Right renal pelvis (tissue), 4 donors: ENCODE results near the gene ENO1. TPM values are rescaled to one million over a fixed set of nuclear protein-coding genes. Genes with fewer than 3 reads are reported as not detected.
A peak's percentile ranks its signal among the peaks of the same experiment; 100 is the strongest.
"Not testable (repeated sequence)": the region's sequence is repeated elsewhere in the genome, so short reads cannot be mapped to it uniquely, and the experiment has no call there.

Experiments
- DNase-seq, 4 donors: peaks; one replicate each; pipeline ENCODE4 v3.0.0-alpha.2; 2013; ENCODE audit warnings: low read depth in 4 of 4, low spot score in 3 of 4, missing footprints in 1 of 4
- polyA plus RNA-seq, 4 donors: library from polyadenylated mRNA; unstranded; fragments of 120-200 nt; gene quantifications; one replicate each; pipeline ENCODE4 v1.2.1, GENCODE V29; 2013; ENCODE audit not compliant: insufficient read length in 4 of 4

The ENO1 gene
- polyA plus RNA-seq: 100 to 1,000 TPM; 831 to 985 (median 881) TPM

DNA sequence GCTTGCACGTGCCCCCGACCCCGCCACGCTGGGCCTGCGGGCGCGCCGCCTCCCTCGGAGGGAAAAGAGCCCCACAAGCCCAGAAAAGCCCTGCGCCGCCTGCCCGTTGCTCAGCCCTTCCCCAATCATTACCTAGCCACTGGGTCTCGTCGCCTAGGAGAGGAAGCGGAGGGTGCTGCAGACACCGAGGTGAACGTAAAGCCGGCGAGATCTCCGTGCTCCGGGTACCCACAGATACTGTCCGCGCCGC lies at the start of gene ENO1:
Gene ENO1 (minus strand): TSS at position 239 of the 250 bp plus-strand sequence. CDS start 3,778 bp downstream, outside the sequence.
- no peak for DNase-seq

DNA sequence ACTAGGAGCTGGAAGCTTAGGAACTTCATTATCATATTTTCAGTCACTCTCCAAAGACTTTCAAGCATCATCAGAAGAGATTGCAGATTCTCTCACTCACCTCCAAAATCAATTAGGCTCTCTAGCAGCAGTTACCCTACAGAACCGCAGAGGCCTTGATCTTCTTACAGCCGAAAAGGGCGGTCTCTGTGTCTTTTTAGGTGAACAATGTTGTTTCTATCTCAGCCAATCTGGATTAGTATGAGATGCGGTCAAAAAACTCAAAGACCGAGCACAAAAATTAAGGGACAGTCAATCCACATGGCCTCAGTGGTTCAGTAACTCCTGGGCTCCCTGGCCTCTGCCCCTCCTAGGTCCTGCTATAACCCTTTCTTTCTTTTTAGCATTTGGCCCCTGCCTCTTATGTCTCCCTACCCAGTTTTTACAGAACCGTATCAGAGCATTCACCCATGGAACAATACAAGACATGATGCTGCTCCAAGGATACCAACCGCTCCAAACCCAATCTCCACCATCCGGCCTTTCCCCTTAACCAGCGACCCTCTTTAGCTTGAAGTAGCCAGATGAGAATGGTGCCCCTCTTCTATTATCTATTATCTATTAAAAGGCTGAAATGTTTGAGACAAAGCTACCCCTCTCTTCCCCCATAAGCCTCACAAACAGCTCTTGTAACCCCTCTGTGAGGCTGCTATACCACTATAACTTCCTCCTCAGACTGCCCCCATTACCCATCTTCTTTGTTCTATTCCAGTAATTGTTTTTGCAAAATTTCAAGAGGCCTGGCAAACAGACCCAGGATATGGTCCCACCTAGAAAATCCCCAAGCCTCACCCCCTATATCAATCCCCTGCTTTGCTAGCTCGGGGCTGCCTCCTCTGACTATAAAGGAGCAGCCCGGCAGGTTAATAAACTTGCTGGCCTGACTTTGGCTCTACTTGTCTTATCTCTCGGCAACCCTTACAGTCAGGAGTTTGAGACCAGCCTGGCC lies 48.5 kb upstream of the ENO1 start:
- no peak for DNase-seq

DNA sequence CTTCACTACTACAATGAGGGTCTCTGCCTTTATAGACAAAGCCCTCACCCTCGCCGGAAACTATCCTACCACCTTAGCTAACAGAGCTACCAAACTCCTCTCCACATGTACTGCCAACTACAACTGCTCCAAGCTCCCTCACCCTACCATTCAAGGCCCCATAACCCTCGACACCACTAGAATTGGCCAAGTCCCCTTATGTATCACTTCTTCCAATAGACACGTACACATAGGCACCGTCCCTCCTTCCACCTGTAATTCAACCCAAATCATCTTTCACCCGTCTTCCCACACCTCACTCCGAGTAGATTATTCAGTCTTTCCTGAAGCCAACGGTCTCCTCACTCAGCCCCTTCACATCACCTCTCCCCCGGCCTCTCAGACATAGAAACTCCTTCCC lies 47.5 kb upstream of the ENO1 start:
- DNase-seq: no peak

DNA sequence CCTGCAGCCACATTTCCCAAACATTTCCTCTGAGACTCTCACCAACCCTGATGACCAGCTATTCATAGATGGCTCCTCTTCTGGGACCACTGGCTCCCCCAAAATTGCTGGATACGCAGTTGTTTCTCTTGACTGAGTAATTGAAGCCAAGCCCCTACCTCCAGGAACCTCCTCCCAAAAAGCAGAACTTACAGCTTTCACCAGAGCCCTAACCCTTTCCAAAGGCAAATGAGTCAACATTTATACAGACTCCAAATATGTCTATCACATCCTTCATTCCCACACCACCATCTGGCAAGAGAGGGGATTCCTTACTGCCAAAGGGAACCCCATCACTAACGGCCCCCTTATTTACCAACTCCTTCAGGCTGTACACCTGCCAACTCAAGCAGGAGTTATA lies 46.9 kb upstream of the ENO1 start:
- DNase-seq: no peak

DNA sequence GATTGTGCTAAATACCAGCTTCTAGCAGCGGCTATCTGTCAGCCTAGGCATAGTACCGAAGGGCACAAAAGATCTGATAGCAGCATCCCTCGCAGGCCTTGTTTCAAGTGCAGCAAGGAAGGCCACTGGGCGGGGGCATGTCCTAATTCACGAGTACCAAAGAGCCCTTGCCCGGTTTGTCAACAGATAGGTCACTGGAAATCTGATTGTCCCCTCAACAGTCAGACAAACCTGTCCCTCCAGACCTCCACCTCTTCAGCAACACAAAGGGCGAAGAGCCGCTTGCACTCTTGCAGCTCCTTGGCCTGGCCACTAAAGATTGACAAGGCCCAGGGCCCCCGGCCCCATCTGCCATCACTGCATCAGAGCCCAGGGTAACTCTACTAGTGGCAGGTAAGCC lies 44.5 kb upstream of the ENO1 start:
- no peak for DNase-seq

DNA sequence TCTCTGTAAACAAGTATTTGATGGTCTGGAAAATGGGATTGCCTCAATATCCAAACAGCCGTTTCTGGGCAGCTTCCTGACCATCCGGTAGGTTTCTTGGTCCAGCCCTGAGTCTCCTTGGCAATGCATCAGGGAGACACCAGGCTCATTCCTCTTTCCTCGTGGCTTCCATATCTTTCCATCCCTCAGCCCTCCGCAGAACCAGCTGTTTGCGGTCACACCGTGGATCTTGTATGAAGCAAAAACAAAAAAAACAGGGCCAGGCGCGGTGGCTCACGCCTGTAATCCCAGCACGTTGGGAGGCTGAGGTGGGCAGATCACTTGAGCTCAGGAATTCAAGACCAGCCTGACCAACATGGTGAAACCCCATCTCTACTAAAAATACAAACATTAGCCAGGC lies 39.0 kb upstream of the ENO1 start:
- DNase-seq: not testable (repeated sequence)

DNA sequence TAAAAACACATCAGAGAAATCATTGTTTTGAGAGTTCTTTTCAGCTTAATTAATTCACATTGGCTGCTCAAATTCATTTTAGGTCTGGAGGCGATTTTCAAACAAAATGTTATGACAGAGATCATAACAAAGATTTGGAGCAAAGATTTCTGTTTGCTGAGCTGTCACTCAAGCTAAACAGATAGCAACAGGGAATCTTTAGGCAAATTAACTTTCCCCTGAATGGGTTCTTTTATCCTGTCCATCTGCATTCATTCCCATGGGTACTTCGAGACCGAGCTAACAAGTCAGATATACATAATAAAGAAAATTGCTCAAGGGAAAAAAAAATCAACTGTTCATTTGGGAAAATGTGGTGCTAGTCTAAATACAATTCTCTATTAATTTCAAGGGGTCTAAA lies 37.0 kb upstream of the ENO1 start:
- no peak for DNase-seq

DNA sequence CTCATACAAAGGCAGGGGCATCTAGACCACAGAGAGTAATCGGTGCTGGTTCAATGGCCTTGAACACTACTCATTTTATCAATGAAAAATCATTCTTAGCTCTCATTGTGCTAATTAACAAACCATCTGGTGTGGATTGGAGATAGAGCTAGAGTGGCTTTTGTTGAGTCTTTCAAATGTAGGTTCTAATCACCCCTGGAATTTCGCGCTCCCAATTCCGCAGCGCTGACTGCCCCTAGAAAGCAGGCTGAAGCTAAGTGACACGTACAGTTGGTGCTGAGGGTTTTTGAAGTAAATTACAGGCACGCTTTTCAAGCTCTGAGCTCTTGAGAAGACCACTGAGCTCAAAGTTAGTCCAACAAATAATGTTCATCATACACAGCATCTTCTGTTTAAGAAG lies 36.0 kb upstream of the ENO1 start:
- no peak for DNase-seq

DNA sequence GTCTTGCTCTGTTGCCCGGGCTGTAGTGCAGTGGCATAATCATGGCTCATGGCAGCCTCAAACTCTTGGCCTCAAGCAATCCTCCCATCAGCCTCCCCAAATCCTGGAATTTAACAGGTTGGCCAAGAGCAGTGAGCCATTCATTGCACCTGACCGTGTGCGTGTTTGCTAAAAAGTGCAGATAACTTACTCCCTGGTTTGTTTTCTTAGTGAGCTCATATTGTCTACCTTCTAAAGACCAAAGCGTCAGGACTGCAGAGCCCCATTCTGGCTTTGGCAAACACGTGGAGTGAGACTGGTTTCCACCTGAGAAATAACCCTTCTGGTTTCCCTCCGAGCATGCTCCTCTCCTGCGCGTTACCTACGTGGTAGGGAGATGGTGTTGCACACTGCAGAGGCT lies 35.0 kb upstream of the ENO1 start:
- DNase-seq: no peak

DNA sequence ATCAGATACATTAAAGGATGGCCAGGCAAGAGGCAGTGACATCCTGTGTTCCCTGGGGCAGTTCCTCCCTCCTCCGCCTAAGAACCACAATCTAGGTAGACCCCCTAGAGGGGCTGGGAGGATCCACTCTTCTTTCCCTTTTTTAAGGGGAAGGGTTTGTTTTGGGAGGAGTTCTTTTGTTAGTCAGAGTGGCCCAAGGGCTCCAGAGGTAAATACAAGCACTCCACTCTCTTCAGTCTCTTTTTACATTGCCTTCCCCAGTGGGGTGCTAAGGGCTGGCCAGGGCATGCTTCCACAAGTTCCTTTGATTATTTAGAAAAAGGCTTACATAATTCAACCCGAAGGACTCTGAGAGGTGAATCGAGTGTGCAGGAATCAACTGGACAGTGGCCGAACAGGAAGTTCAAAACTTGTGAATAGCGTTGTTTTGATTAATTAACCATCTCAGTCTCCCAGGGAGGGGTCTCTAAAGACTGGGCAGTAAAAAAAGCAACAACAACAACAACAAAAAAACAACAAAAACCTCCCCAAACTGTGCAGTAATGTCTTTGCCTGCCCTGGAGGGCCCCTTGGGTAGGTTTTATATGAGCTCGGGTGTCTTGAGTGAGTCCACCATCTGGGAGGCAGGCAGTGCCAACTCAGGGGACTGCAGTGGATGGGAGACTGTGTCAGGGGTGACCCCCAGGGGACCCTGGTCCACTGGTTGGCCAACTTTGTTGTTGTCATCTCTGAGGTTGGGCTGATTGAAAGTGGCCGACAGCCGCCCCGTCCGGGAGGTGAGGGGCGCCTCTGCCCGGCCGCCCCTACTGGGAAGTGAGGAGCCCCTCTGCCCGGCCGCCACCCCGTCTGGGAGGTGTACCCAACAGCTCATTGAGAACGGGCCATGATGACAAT lies 33.2 kb upstream of the ENO1 start:
- DNase-seq: no peak

DNA sequence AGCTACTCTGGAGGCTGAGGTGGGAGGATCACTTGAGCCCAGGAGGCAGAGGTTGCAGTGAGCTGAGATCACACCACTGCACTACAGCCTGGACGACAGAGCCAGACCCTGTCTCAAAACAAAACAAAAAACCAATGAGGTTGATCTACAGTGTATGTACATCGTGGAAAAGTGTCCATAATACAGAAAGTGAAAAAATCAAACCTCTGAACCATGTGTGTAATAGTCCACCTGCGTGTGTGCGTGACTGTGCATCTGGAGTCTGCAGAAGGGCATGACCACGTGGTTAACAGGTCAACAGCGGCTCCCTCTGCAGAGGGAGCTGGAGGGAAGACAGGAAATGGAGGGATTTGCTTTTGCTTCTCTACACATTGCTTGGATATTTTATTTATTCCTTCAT lies 32.4 kb upstream of the ENO1 start:
- DNase-seq: no peak

DNA sequence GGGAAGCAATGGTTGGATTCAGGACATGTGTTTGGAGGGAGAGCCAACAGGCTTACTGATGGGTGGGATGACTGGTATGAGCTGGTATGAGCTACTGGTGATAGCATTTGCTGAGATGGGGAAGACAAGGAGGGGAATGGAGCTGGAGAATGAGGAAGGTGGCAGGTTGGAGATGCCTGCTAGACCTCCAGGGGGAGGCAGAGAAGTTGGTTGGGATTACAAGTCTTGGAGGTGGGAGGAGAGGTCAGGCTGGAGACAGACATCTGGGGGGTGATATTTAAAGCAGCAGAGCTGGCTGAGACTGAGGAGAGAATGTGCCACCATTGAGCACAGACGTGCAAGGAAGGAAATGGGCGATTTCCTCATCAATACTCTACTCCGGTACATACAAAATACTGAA lies 31.8 kb upstream of the ENO1 start:
- DNase-seq: no peak

DNA sequence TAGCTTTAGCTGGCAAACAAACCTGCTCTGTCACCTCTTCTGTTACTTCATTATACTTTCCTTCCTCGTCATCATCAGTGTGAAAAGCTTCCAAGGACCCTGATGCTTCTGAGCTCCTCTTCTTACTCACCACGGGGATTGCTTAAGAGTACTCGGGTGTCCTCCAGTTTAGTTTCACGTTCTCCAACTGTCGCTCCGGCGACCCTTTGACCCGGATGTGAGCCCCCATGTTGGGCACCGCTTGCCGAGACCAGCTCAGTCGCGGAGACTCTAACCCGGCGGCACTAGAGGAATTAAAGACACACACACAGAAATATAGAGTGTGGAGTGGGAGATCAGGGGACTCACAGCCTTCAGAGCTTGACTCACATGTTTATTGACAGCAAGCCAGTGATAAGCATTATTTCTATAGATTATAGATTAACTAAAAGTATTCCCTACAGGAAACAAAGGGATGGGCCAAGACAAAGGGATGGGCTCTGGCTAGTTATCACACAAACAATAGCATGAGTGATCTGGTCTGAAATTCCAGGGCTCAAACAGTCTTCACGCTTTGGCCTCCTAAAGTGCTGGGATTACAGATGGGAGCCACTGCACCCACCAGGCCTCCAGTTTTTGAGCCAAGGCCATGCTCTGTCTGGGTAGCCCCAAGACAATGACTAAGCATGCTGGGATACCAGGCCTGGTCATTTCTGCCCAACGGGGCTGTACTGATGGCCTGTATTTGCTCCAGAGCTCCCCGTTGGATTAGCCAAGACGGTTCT lies 30.1 kb upstream of the ENO1 start:
- DNase-seq: no peak

DNA sequence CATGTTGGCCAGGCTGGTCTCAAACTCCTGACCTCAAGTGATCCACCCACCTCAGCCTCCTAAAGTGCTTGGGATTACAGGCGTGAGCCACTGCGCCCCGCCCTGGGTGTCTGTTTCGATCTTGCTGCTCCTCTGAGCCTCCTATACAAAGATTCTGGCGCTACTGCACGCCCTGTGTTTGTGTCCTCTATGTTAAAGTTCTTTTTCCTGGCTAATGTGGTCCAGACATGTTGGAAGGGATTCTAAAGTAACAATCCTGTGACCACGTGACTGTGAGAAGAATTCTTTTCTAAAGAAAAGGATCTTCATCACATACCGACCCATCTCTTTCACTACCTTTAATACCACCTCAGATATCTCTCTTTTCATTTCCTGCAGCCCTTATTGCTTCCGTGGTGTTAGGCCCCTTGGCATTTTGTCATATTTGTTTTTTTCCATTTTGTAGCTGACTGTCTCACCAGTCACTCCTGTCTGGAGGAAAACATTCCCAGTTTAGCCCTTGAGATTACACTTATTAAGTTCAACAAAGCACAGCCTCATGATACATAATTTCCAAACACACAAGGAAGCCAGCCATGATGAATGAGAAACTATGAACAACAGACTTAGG lies 27.2 kb upstream of the ENO1 start:
- no peak for DNase-seq

DNA sequence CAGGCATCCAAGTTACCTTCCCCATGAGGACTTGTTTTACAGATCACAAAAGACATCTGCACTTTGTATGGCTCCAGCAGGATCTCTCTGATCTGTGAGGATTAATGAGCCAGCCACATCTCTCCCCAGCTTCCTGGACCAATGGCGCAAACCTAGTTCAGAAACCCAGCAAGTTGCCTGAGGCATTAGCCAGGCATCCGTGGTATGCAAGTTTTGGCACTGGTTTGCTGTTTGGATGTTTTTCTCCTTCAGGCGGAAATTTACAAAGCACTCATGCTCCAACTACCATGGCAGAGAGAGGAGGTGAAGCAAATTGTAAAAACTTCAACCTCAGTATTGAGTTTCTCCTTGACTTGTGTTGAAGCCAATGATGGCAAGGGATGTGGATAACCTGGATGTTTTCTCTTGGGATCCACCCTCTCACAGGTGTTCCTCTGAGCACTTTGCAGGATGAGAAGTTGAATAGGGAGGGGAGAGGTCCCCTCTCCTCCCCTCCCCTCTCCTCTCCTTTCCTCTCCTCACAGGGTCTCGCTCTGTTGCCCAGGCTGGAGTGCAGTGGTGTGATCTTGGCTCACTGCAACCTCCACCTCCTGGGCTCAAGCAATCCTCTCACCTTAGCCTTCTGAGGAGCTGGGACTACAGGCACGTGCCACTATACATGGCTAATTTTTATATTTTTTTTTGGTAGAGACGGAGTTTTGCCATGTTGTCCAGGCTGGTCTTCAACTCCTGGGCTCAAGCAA lies 25.6 kb upstream of the ENO1 start:
- peak in 2 of 4 donors; percentile 41 to 42 for DNase-seq

DNA sequence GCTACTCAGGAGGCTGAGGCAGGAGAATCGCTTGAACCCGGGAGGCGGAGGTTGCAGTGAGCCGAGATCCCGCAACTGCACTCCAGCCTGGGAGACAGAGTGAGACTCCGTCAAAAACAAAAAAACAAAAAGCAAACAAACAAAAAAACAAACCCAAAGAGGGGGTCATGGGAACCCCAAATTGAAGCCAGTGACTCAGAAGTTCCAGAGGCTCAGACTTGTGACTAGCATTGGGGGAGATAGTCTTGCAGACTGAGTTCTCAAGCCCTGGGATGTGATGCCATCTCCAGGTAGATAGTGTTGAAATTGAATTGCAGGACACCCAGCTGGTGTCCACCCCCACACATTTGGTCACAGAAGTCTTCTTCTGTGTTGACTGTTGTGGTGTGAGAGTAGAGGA lies 24.9 kb upstream of the ENO1 start:
- DNase-seq: no peak

DNA sequence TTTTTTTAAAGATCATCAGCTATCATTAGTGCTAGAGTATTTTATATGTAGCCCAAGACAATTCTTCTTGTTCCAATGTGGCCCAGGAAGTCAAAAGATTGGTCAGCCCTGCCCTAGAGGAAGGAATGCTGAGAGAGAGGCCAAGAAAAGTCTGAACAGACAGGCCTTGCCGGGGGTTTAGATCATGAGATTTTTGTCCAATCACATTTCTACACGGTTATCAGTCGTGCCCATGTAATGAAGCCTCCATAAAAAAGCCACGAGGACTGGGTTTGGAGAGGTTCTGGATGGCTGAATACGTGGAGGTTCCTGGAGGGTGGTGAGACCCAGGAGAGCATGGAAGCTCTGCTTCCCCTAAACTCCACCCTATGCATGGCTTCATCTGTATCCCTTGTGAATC lies 24.3 kb upstream of the ENO1 start:
- no peak for DNase-seq

DNA sequence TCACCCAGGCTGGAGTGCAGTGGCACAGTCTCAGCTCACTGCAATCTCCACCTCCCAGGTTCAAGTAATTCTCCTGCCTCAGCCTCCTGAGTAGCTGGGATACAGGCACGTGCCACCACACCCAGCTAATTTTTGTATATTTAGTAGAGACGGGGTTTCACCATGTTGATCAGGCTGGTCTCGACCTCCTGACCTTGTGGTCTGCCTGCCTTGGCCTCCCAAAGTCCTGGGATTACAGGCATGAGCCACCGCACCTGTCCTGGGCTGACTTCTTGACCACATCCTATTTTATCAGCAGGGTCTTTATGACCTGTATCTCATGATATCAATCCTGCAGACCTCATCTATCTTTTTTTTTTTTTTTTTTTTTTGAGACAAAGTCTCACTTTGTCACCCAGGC lies 22.2 kb upstream of the ENO1 start:
- not testable (repeated sequence) for DNase-seq

DNA sequence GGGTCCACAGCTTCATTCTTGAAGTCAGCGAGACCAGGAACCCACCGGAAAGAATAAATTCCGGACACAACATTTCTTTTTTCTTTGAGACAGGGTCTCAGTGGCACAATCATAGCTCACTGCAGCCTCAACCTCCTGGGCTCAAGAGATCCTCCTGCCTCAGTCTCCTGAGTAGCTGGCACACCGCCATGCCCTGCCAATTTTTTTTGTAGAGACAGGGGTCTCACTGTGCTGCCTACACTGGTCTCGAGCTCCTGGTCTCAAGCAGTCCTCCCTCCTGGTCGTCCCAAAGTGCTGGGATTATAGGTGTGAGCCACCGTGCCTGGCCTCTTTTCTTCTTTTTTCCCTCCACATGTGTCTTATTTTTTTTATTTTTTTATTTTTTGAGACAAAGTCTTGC lies 20.6 kb upstream of the ENO1 start:
- DNase-seq: no peak

DNA sequence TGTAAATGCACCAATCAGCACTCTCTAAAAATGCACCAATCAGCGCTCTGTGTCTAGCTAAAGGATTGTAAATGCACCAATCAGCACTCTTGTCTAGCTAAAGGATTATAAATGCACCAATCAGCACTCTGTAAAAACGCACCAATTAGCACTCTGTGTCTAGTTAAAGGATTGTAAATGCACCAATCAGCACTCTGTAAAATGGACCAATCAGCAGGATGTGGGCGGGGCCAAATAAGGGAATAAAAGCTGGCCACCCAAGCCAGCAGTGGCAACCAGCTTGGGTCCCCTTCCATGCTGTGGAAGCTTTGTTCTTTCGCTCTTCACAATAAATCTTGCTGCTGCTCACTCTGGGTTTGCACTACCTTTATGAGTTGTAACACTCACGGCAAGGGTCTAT lies 19.9 kb upstream of the ENO1 start:
- not testable (repeated sequence) for DNase-seq
